Measurements from ENCODE around the gene THTPA. TPM values are rescaled to one million over a fixed set of nuclear protein-coding genes. Genes with fewer than 3 reads are reported as not detected.
"Not testable (repeated sequence)": the region's sequence is repeated elsewhere in the genome, so short reads cannot be mapped to it uniquely, and the experiment has no call there.

THTPA gene
- total RNA-seq, 1 donor from 2014 or later: 19.3 TPM

GRCh38 chr14:23582906-23583760 is 27.1 kb downstream of the THTPA start:
- peaks cover 2% of the 10 kb centered on the region for H3K4me1 Mint-ChIP-seq (ENCODE audit: low read depth, unreplicated experiment)
- TF ChIP-seq CTCF (IDR thresholded peaks at IDR 0.05; ENCODE audit: partially characterized antibody, unreplicated experiment): no peak
- H3K4me3 Mint-ChIP-seq (ENCODE audit: unreplicated experiment): no peak overlapping the region
- H3K9me3 Mint-ChIP-seq (ENCODE audit: unreplicated experiment): peaks cover 8% of the 10 kb centered on the region
- no peak overlapping the region for H3K27ac Mint-ChIP-seq (ENCODE audit: unreplicated experiment)
- no peaks in the 10 kb centered on the region for H3K36me3 Mint-ChIP-seq (ENCODE audit: unreplicated experiment)
- DNase-seq: no peak
- peaks cover 12% of the 10 kb centered on the region for H3K27me3 Mint-ChIP-seq (ENCODE audit: unreplicated experiment)

GRCh38 chr14:23583761-23584526 is 27.9 kb downstream of the THTPA start:
- H3K27ac Mint-ChIP-seq (ENCODE audit: unreplicated experiment); DNase-seq; H3K9me3 Mint-ChIP-seq (ENCODE audit: unreplicated experiment); H3K4me3 Mint-ChIP-seq (ENCODE audit: unreplicated experiment); H3K4me1 Mint-ChIP-seq (ENCODE audit: low read depth, unreplicated experiment); H3K36me3 Mint-ChIP-seq (ENCODE audit: unreplicated experiment); H3K27me3 Mint-ChIP-seq (ENCODE audit: unreplicated experiment): not testable (repeated sequence)

GRCh38 chr14:23584527-23585203 is 28.6 kb downstream of the THTPA start:
- H3K4me1 Mint-ChIP-seq (ENCODE audit: low read depth, unreplicated experiment); H3K9me3 Mint-ChIP-seq (ENCODE audit: unreplicated experiment); H3K27ac Mint-ChIP-seq (ENCODE audit: unreplicated experiment); DNase-seq; H3K36me3 Mint-ChIP-seq (ENCODE audit: unreplicated experiment); H3K4me3 Mint-ChIP-seq (ENCODE audit: unreplicated experiment); H3K27me3 Mint-ChIP-seq (ENCODE audit: unreplicated experiment): not testable (repeated sequence)

GRCh38 chr14:23588884-23589598 is 33.0 kb downstream of the THTPA start:
- peaks cover 6% of the 10 kb centered on the region for H3K4me1 Mint-ChIP-seq (ENCODE audit: low read depth, unreplicated experiment)
- peak overlapping the region; percentile 77 for H3K27ac Mint-ChIP-seq (ENCODE audit: unreplicated experiment)
- peaks cover 7% of the 10 kb centered on the region for H3K27me3 Mint-ChIP-seq (ENCODE audit: unreplicated experiment)
- peak; percentile 80 for TF ChIP-seq CTCF (IDR thresholded peaks at IDR 0.05; ENCODE audit: partially characterized antibody, unreplicated experiment)
- H3K9me3 Mint-ChIP-seq (ENCODE audit: unreplicated experiment): peaks cover 6% of the 10 kb centered on the region
- H3K36me3 Mint-ChIP-seq (ENCODE audit: unreplicated experiment): no peaks in the 10 kb centered on the region
- H3K4me3 Mint-ChIP-seq (ENCODE audit: unreplicated experiment): no peak overlapping the region
- peak; percentile 94 for DNase-seq

GRCh38 chr14:23589606-23590005 is 33.5 kb downstream of the THTPA start:
- H3K4me3 Mint-ChIP-seq (ENCODE audit: unreplicated experiment): no peak overlapping the region
- H3K9me3 Mint-ChIP-seq (ENCODE audit: unreplicated experiment): peaks cover 6% of the 10 kb centered on the region
- H3K4me1 Mint-ChIP-seq (ENCODE audit: low read depth, unreplicated experiment): peaks cover 6% of the 10 kb centered on the region
- DNase-seq: no peak
- TF ChIP-seq CTCF (IDR thresholded peaks at IDR 0.05; ENCODE audit: partially characterized antibody, unreplicated experiment): no peak
- peaks cover 7% of the 10 kb centered on the region for H3K27me3 Mint-ChIP-seq (ENCODE audit: unreplicated experiment)
- no peak overlapping the region for H3K27ac Mint-ChIP-seq (ENCODE audit: unreplicated experiment)
- H3K36me3 Mint-ChIP-seq (ENCODE audit: unreplicated experiment): no peaks in the 10 kb centered on the region

Measured in glutamatergic neuron (in vitro differentiated cells).